ENCODE measurements around the gene CAVIN3.
A peak's percentile ranks its signal among the peaks of the same experiment; 100 is the strongest.

Gene CAVIN3

DNA sequence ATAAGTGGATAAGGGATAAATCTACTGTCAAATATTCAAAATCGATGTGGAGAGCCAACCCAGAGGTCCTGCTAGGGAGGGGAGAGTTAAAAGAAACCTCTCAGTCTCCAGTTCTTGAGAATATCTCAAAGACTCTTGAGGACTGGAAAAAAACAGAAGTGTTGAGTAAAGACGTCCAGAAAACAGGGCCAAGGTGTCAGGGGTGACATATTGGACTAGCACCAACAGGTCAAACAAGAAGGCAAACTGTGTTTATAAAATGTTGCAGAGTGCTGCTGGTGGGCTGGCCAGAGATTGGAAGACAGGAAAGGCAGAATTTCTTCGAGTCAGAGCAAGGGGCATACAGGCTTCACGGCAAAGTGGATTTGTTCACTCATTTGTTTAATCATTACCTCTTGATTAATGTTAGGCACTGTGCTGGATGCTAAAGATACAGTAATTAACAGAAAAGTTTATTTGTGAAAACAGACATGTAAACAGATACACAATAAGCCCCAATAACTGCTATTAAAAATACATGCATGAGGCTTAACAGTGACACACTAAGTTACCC is 36.3 kb upstream of the CAVIN3 start:
- TF ChIP-seq, protein P1, sequence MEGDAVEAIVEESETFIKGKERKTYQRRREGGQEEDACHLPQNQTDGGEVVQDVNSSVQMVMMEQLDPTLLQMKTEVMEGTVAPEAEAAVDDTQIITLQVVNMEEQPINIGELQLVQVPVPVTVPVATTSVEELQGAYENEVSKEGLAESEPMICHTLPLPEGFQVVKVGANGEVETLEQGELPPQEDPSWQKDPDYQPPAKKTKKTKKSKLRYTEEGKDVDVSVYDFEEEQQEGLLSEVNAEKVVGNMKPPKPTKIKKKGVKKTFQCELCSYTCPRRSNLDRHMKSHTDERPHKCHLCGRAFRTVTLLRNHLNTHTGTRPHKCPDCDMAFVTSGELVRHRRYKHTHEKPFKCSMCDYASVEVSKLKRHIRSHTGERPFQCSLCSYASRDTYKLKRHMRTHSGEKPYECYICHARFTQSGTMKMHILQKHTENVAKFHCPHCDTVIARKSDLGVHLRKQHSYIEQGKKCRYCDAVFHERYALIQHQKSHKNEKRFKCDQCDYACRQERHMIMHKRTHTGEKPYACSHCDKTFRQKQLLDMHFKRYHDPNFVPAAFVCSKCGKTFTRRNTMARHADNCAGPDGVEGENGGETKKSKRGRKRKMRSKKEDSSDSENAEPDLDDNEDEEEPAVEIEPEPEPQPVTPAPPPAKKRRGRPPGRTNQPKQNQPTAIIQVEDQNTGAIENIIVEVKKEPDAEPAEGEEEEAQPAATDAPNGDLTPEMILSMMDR (IDR thresholded peaks at IDR 0.05; ENCODE audit: low read depth, low read length), result no peak
- no peak overlapping the region for H3K4me3 ChIP-seq (replicated peaks in 1 of 2; ENCODE audit: low read depth in 2 of 2, low read length in 2 of 2)

DNA sequence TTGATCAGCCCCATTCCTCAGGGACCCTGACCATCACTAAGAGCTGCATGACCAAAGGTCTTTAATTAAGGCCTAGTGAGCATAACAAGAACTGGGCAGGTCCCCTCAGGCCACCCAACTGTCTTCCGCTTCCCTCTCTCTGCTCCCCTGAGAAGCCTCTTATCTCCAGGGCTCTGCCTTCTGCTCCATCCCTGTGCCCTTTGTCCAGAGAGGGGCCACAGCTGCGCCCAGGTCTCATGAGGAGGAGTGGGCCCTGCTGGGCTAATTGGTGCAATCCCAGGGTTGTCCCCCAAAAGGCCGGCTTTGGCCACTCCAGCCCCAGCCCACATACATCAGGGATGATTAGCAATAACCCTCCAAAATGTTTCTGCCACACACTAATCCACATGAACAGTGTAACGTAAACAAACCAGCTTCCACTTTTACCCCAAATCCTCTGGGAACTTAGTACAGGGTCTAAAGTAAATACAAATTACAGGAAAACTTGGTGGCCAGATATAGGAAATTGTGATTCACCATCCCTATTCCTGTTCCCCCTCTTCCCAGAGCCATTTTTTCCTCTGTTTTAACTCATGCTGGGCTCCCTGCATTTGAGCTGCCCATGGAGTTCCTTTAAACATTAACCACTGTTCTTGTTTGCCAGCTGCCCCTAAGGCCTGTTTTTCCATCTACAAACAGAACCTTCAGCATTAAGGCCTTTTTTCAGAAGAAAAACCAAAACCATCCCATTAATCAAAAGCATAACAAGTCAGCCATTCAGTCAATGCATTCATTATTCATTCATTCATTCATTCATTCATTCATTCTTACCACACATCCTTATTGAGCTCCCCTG is 34.6 kb upstream of the CAVIN3 start:
- TF ChIP-seq, protein P1 (IDR thresholded peaks at IDR 0.05; ENCODE audit: low read depth, low read length), result no peak
- no peak overlapping the region for H3K4me3 ChIP-seq (replicated peaks in 1 of 2; ENCODE audit: low read depth in 2 of 2, low read length in 2 of 2)
- no peak for DNase-seq (ENCODE audit: low read depth in 2 of 2)

More for the DNA sequence above, 36.3 kb upstream of the CAVIN3 start:
- no peak for DNase-seq (ENCODE audit: low read depth in 2 of 2)

DNA sequence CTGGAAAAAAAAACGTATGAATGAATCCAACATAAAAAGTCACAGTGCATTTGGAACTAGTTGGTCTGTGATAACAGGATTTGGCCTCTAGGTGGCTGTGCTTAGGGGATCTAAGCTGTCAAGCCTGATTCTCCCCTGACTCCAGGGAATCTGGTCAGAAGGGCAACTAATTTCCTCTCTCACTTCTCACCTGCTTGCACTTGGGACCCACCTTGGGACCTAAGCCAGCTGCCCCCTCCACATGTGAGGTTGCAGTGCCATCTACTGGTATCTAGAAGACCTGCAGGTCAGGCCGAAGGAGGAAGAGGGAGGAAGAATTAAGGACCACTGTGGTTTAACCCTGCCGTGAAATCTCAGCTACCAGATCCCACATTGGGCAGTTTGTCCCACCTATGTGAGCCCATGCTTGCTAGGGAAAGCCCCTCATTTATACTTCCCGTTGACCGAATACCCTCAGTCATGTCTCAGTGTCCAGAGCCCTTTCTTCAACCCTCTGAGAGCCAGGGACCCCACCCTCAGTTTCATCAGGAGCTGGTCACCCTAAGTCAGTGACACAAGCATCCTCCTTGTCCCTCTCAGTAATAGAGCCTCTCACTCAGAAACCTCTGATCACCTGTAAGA is 33.2 kb upstream of the CAVIN3 start:
- TF ChIP-seq, protein P1 (IDR thresholded peaks at IDR 0.05; ENCODE audit: low read depth, low read length), result peak; percentile 95
- no peak overlapping the region for H3K4me3 ChIP-seq (replicated peaks in 1 of 2; ENCODE audit: low read depth in 2 of 2, low read length in 2 of 2)
- peak; percentile 58 to 59 for DNase-seq (ENCODE audit: low read depth in 2 of 2)

DNA sequence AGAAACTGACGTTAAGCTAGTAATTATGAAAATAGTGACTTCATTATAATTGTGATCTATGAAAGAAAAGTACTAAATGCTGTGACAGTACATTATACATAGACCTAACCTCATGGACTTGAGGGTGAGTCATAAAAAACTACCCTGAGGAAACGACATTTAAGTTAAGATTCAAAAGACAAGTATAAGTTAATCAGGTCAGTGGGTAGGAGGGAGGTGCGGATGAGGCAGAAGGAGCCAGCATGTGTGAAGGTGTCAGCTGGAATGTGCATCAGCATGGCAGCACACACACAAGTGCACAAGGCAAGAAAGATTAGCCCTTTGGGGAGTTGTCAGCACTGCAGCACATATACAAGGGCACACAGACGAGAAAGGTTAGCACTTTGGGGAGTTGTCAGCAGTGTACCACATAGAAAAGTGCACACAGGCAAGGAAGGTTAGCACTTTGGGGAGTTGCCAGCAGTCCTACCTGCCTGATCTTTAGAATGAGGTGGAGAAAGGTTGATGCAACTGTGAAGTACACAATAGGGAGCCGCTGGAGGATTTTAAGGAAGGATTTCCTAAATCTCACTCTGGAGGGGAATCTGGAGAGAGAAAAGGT is 31.6 kb upstream of the CAVIN3 start:
- TF ChIP-seq, protein P1 (IDR thresholded peaks at IDR 0.05; ENCODE audit: low read depth, low read length), result no peak
- no peak for DNase-seq (ENCODE audit: low read depth in 2 of 2)
- H3K4me3 ChIP-seq (replicated peaks in 1 of 2; ENCODE audit: low read depth in 2 of 2, low read length in 2 of 2), result no peak overlapping the region

DNA sequence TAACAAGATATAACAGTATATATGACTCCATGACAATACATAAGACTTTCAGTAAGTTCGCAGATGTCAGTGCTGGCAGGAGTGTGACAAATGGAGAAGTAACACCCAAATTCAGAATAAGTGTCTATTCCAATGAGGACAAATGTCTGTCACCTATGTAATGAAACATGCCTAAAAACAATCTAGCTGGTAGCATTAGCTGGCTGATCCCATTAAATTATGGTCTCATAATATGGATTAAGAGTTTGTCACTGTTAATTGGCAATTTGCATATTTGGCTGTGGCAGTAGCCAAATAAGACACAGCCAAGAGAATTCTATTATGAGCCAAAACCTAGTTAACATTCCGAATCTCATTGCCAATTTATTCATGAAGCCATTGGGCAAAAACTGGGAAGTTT is 30.2 kb upstream of the CAVIN3 start:
- TF ChIP-seq, protein P1 (IDR thresholded peaks at IDR 0.05; ENCODE audit: low read depth, low read length), result no peak
- DNase-seq (ENCODE audit: low read depth in 2 of 2), result no peak

DNA sequence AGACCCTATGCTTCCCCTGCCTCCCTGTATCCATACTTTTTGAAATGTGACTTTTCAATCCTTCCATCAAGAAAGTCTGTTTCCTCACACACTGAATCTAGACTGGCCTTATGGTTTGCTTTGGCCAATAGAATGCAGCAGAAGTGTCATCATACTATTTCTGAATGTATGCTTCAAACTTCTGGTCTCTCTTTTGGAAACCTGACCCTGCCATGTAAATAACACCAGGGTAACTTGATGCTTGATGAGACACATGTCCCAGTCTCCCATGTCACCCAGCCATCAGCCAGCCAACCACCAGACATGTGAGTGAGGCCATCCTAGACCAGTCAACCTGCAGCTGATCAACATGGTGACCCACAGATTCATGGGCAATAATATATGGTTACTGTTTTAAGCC is 29.7 kb upstream of the CAVIN3 start:
- H3K4me3 ChIP-seq (replicated peaks in 1 of 2; ENCODE audit: low read depth in 2 of 2, low read length in 2 of 2), result no peak overlapping the region
- TF ChIP-seq, protein P1 (IDR thresholded peaks at IDR 0.05; ENCODE audit: low read depth, low read length), result no peak
- no peak for DNase-seq (ENCODE audit: low read depth in 2 of 2)

More for the DNA sequence above, 30.2 kb upstream of the CAVIN3 start:
- H3K4me3 ChIP-seq (replicated peaks in 1 of 2; ENCODE audit: low read depth in 2 of 2, low read length in 2 of 2), result no peak overlapping the region
